Tibial artery (tissue), 4 donors: ENCODE measurements around the gene CLDN5.

Experiments used
- DNase-seq, 2 donors: peaks; one replicate each; pipeline ENCODE4 v3.0.0-alpha.2; 2019
- H3K27ac ChIP-seq, 2 donors: fragments of 200-600 bp; sonication (generic) in 1 of 2; 1 replicate in 1 of 2; 2 replicates in 1 of 2; pipeline ENCODE4 v1.5.1; 2018 to 2019; ENCODE audit warnings: mild to moderate bottlenecking in 1 of 2
- H3K27me3 ChIP-seq, 2 donors: fragments of 200-600 bp; sonication (generic) in 1 of 2; one replicate each; pipeline versions ENCODE4 v1.5.1 to v1.6.0; 2016 to 2019
- H3K36me3 ChIP-seq, 3 donors: fragments of 200-600 bp; sonication (generic) in 2 of 3; one replicate each; pipeline ENCODE4 v1.5.1; 2016 to 2019; ENCODE audit warnings: mild to moderate bottlenecking in 2 of 3
- H3K4me1 ChIP-seq, 4 donors: fragments of 200-600 bp; sonication (generic) in 2 of 4; 1 replicate in 3 of 4; 2 replicates in 1 of 4; pipeline ENCODE4 v1.5.1; 2016 to 2019
- H3K4me3 ChIP-seq, 2 donors: fragments of 200-600 bp; sonication (generic) in 1 of 2; 1 replicate in 1 of 2; 2 replicates in 1 of 2; pipeline ENCODE4 v1.5.1; 2018 to 2019; ENCODE audit warnings: mild to moderate bottlenecking in 2 of 2
- H3K9me3 ChIP-seq, 3 donors: fragments of 200-600 bp; sonication (generic) in 1 of 3; one replicate each; pipeline ENCODE4 v1.5.1; 2016 to 2019
- CTCF ChIP-seq, 2 experiments: fragments of 200-600 bp in 1 of 2; fragments of 450-650 bp in 1 of 2; IDR thresholded peaks; one replicate each; pipeline ENCODE4 v1.5.1; 2017 to 2019; ENCODE audit warnings: antibody characterized with exemption in 2 of 2, mild to moderate bottlenecking in 1 of 2, moderate library complexity in 1 of 2
- intact Hi-C: fragments of 100-400 bp; cut with DNase I; formaldehyde crosslinking; loops from one replicate; pipeline ENCODE4 v1.15.0; 2023; ENCODE audit warnings: low total_unique reads

The CLDN5 gene

GRCh38 chr22:19492504-19493174, 31.6 kb downstream of the CLDN5 start:
- H3K4me1 ChIP-seq: peaks cover 0 to 11% (median 3%) of the 10 kb centered on the region in 4 donors
- peak in 1 of 2 donors; percentile 40 for DNase-seq
- H3K4me3 ChIP-seq: no peak overlapping the region
- intact Hi-C loops: loop anchor here (10.0 kb wide), 1 partner anchor 132 kb away; no protein-coding TSS in a partner anchor
- no peaks in the 10 kb centered on the region for H3K27me3 ChIP-seq
- H3K36me3 ChIP-seq: no peaks in the 10 kb centered on the region
- H3K27ac ChIP-seq: no peak overlapping the region
- H3K9me3 ChIP-seq: no peaks in the 10 kb centered on the region
- no peak for TF ChIP-seq CTCF (IDR thresholded peaks at IDR 0.05)

- no peaks in the 10 kb centered on the region for H3K9me3 ChIP-seq
- no peak overlapping the region for H3K4me3 ChIP-seq
- H3K27ac ChIP-seq: no peak overlapping the region
- intact Hi-C loops: loop anchor here (10.0 kb wide), 1 partner anchor 134 kb away; no protein-coding TSS in a partner anchor
- peak in 1 of 2 donors; percentile 16 for DNase-seq
- peaks cover 0 to 11% (median 3%) of the 10 kb centered on the region in 4 donors for H3K4me1 ChIP-seq
- no peaks in the 10 kb centered on the region for H3K36me3 ChIP-seq
- TF ChIP-seq CTCF (IDR thresholded peaks at IDR 0.05): no peak
- no peaks in the 10 kb centered on the region for H3K27me3 ChIP-seq
Measured at GRCh38 chr22:19490628-19491230, 33.5 kb downstream of the CLDN5 start.

GRCh38 chr22:19488884-19489843, 35.0 kb downstream of the CLDN5 start:
- H3K4me1 ChIP-seq: peaks cover 0 to 11% (median 3%) of the 10 kb centered on the region in 4 donors
- H3K36me3 ChIP-seq: no peaks in the 10 kb centered on the region
- intact Hi-C loops: no loop called here
- H3K27me3 ChIP-seq: no peaks in the 10 kb centered on the region
- H3K4me3 ChIP-seq: no peak overlapping the region
- TF ChIP-seq CTCF (IDR thresholded peaks at IDR 0.05): no peak
- no peaks in the 10 kb centered on the region for H3K9me3 ChIP-seq
- H3K27ac ChIP-seq: no peak overlapping the region
- no peak for DNase-seq

GRCh38 chr22:19488285-19488684, 35.9 kb downstream of the CLDN5 start:
- Histone ChIP-seq H3K4me1 (peaks cover 0 to 11% (median 3%) of the 10 kb centered on the region in 4 donors), H3K36me3 (no peaks in the 10 kb centered on the region), H3K9me3 (no peaks in the 10 kb centered on the region), H3K27me3 (no peaks in the 10 kb centered on the region), H3K4me3 (no peak overlapping the region), H3K27ac (no peak overlapping the region)
- no peak for TF ChIP-seq CTCF (IDR thresholded peaks at IDR 0.05)
- intact Hi-C loops: no loop called here
- no peak for DNase-seq

DNA sequence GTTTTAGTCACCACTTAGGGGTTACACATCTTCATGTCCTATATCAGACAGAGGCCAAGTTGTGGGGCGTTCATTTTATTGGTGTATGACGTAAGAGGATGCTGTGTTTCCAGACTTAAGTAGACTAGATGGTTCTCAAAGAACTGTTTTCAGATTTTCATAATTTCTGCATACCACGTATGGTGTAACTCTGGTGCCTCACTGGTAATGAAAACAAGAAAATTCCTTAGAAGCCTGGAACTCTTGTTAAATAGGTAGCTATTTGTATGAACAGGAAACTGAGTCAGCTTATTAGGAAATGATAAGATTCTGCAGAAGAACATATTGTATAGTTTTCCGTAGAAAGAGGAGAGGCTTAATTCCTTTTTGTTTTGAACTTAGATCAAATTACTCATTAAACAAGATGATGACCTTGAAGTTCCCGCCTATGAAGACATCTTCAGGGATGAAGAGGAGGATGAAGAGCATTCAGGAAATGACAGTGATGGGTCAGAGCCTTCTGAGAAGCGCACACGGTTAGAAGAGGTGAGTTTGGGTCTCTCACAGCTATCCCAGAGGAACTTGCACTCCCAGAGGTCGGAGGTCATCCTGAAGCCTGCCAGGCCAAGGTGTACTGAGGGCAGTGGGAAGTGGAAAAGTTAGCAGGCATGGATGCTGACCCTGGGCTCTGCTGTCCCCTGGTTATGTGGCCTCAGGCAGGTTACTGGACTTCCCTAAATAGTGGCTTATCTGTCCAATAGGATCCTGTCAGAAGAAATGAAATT, 40.5 kb downstream of the CLDN5 start:
- H3K36me3 ChIP-seq: no peaks in the 10 kb centered on the region
- DNase-seq: peak in 1 of 2 donors; percentile 23
- no peak for TF ChIP-seq CTCF (IDR thresholded peaks at IDR 0.05)
- intact Hi-C loops: no loop called here
- H3K27me3 ChIP-seq: no peaks in the 10 kb centered on the region
- peaks cover 0 to 7% (median 5%) of the 10 kb centered on the region in 4 donors for H3K4me1 ChIP-seq
- H3K9me3 ChIP-seq: no peaks in the 10 kb centered on the region
- no peak overlapping the region for H3K27ac ChIP-seq
- no peak overlapping the region for H3K4me3 ChIP-seq
